HEK293 (cell line): ENCODE data around the gene OR4E1.

Experiments
- CTCF ChIA-PET: fragments of 350-600 bp; formaldehyde crosslinking; extraction: SDS; loops from one replicate; lab custom pipeline; 2021; ENCODE audit warnings: antibody characterized with exemption; lab: Yijun Ruan, JAX
- POLR2A ChIA-PET: fragments of 300-600 bp; formaldehyde crosslinking; extraction: SDS; loops from one replicate; lab custom pipeline; 2020; ENCODE audit warnings: antibody characterized with exemption, inconsistent platforms; lab: Yijun Ruan, JAX
- H3K27ac ChIP-seq: fragments of 200-500 bp; sonication (Bioruptor generic); 2 replicates; pipeline ENCODE4 v1.5.1; 2014; ENCODE audit warnings: low read depth, low read length, control low read depth, inconsistent platforms; ENCODE audit errors: extremely low read depth
- H3K36me3 ChIP-seq, 2 experiments: fragments of 200-500 bp in 1 of 2; sonication (Bioruptor generic) in 1 of 2; 1 replicate in 1 of 2; 2 replicates in 1 of 2; pipeline ENCODE4 v1.5.1; 2014 to 2017; ENCODE audit warnings: inconsistent platforms in 2 of 2, low read length in 2 of 2; ENCODE audit not compliant: control insufficient read depth in 2 of 2, insufficient read depth in 1 of 2
- H3K4me1 ChIP-seq: fragments of 200-500 bp; sonication (Bioruptor generic); 2 replicates; pipeline ENCODE4 v1.5.1; 2014; ENCODE audit warnings: mild to moderate bottlenecking, low read length, inconsistent platforms; ENCODE audit not compliant: control insufficient read depth, insufficient read depth
- H3K4me3 ChIP-seq: 2 replicates; pipeline ENCODE4 v1.5.1; 2011; ENCODE audit warnings: low read depth, mild to moderate bottlenecking, control low read depth, low read length, moderate library complexity
- H3K9me3 ChIP-seq: fragments of 200-500 bp; sonication (Bioruptor generic); 2 replicates; pipeline ENCODE4 v1.5.1; 2014; ENCODE audit warnings: low read depth, low read length, inconsistent platforms; ENCODE audit not compliant: control insufficient read depth, insufficient read depth
- GFI1B ChIP-seq: fragments of 450-650 bp; formaldehyde crosslinking; IDR thresholded peaks from 2 replicates; pipeline ENCODE4 v1.5.1; 2016; ENCODE audit warnings: missing biosample characterization, missing genetic modification characterization
- SP7 ChIP-seq: fragments of 450-650 bp; formaldehyde crosslinking; IDR thresholded peaks from 2 replicates; pipeline ENCODE4 v1.5.1; 2016; ENCODE audit warnings: missing biosample characterization, missing genetic modification characterization
- ZBTB26 ChIP-seq: fragments of 450-650 bp; formaldehyde crosslinking; optimal IDR thresholded peaks from 2 replicates; pipeline ENCODE3; 2016; ENCODE audit warnings: missing biosample characterization, mild to moderate bottlenecking, missing genetic modification characterization
- ZFP37 ChIP-seq: fragments of 450-650 bp; formaldehyde crosslinking; IDR thresholded peaks from 2 replicates; pipeline ENCODE4 v1.5.1; 2016; ENCODE audit warnings: missing biosample characterization, missing genetic modification characterization
- ZNF114 ChIP-seq: fragments of 450-650 bp; formaldehyde crosslinking; IDR thresholded peaks from 2 replicates; pipeline ENCODE4 v1.5.0; 2017; ENCODE audit warnings: missing biosample characterization, missing genetic modification characterization
- ZNF138 ChIP-seq: fragments of 450-650 bp; formaldehyde crosslinking; IDR thresholded peaks from 2 replicates; pipeline ENCODE4 v1.5.1; 2016; ENCODE audit warnings: missing biosample characterization, missing genetic modification characterization, borderline replicate concordance
- ZNF175 ChIP-seq: fragments of 450-650 bp; formaldehyde crosslinking; IDR thresholded peaks from 2 replicates; pipeline ENCODE4 v1.5.1; 2016; ENCODE audit warnings: missing biosample characterization, missing genetic modification characterization
- ZNF202 ChIP-seq: fragments of 450-650 bp; formaldehyde crosslinking; IDR thresholded peaks from 2 replicates; pipeline ENCODE4 v1.5.1; 2016; ENCODE audit warnings: missing biosample characterization, missing genetic modification characterization, borderline replicate concordance
- ZNF292 ChIP-seq: fragments of 450-650 bp; formaldehyde crosslinking; IDR thresholded peaks from 2 replicates; pipeline ENCODE4 v1.5.1; 2016; ENCODE audit warnings: low read depth, missing biosample characterization, missing genetic modification characterization, borderline replicate concordance
- ZNF391 ChIP-seq: fragments of 450-650 bp; formaldehyde crosslinking; IDR thresholded peaks from 2 replicates; pipeline ENCODE4 v1.5.1; 2016; ENCODE audit warnings: low read depth, missing biosample characterization, missing genetic modification characterization, borderline replicate concordance
- ZNF596 ChIP-seq: fragments of 450-650 bp; IDR thresholded peaks from 2 replicates; pipeline ENCODE4 v1.5.0; 2018; ENCODE audit warnings: missing biosample characterization, mild to moderate bottlenecking, missing genetic modification characterization, moderate library complexity
- ZNF629 ChIP-seq: fragments of 450-650 bp; formaldehyde crosslinking; IDR thresholded peaks from 2 replicates; pipeline ENCODE4 v1.5.1; 2017; ENCODE audit warnings: missing biosample characterization, missing genetic modification characterization
- ZNF677 ChIP-seq: fragments of 450-650 bp; IDR thresholded peaks from 2 replicates; pipeline ENCODE4 v1.5.0; 2018; ENCODE audit warnings: missing biosample characterization, mild to moderate bottlenecking, missing genetic modification characterization, moderate library complexity
- ZNF776 ChIP-seq: fragments of 450-650 bp; formaldehyde crosslinking; IDR thresholded peaks from 2 replicates; pipeline ENCODE4 v1.5.0; 2017; ENCODE audit warnings: missing biosample characterization, missing genetic modification characterization, borderline replicate concordance
- ZNF785 ChIP-seq: fragments of 450-650 bp; formaldehyde crosslinking; IDR thresholded peaks from 2 replicates; pipeline ENCODE4 v1.5.1; 2016; ENCODE audit warnings: missing biosample characterization, missing genetic modification characterization
- ZSCAN4 ChIP-seq: fragments of 450-650 bp; formaldehyde crosslinking; IDR thresholded peaks from 2 replicates; pipeline ENCODE4 v1.5.1; 2017; ENCODE audit warnings: missing biosample characterization, missing genetic modification characterization
- TF ChIP-seq, protein P1 (sequence below): fragments of 450-650 bp; formaldehyde crosslinking; IDR thresholded peaks from 2 replicates; pipeline ENCODE4 v1.5.1; 2016; ENCODE audit warnings: missing biosample characterization, missing genetic modification characterization, low read depth
- TF ChIP-seq, protein P2 (sequence below): fragments of 450-650 bp; formaldehyde crosslinking; IDR thresholded peaks from 2 replicates; pipeline ENCODE4 v1.5.1; 2016; ENCODE audit warnings: missing biosample characterization, missing genetic modification characterization, low read depth

Gene OR4E1

GRCh38 chr14:21714318-21714929 lies 40.8 kb upstream of the OR4E1 start:
- ChIA-PET POLR2A (no interaction called here), CTCF (interaction anchor here (2.9 kb wide), 1 partner anchor 8 kb away, joined by 17 read pairs; no protein-coding TSS in a partner anchor)
- Histone ChIP-seq H3K4me3 (no peak overlapping the region), H3K27ac (no peak overlapping the region), H3K4me1 (no peaks in the 10 kb centered on the region), H3K36me3 (no peaks in the 10 kb centered on the region), H3K9me3 (no peaks in the 10 kb centered on the region)
- no peak for TF ChIP-seq ZFP37 (tag by site-specific recombination)
- no peak for TF ChIP-seq ZNF677 (tag by site-specific recombination)
- TF ChIP-seq ZNF776 (tag by site-specific recombination) = no peak
- no peak for TF ChIP-seq ZNF785
- no peak for TF ChIP-seq ZNF202 (tag by site-specific recombination)
- no peak for TF ChIP-seq ZNF138 (tag by site-specific recombination)
- no peak for TF ChIP-seq ZNF114 (tag by site-specific recombination)
- no peak for TF ChIP-seq GFI1B (tag by site-specific recombination)
- TF ChIP-seq ZSCAN4 (tag by site-specific recombination) = no peak
- TF ChIP-seq ZNF391 = no peak

GRCh38 chr14:21712036-21712435 lies 38.4 kb upstream of the OR4E1 start:
- ChIA-PET CTCF (interaction anchor here (0.6 to 2.5 kb wide), 23 partner anchors 9 to 274 kb away, joined by 3 to 23 read pairs (median 4); partner anchors contain the start of gene OR4E1), POLR2A (no interaction called here)
- Histone ChIP-seq H3K4me3 (no peak overlapping the region), H3K9me3 (peaks cover under 1% of the 10 kb centered on the region; the same call in 1 of the 2 replicates), H3K4me1 (no peaks in the 10 kb centered on the region), H3K36me3 (no peaks in the 10 kb centered on the region), H3K27ac (no peak overlapping the region)
- TF ChIP-seq, protein P1, sequence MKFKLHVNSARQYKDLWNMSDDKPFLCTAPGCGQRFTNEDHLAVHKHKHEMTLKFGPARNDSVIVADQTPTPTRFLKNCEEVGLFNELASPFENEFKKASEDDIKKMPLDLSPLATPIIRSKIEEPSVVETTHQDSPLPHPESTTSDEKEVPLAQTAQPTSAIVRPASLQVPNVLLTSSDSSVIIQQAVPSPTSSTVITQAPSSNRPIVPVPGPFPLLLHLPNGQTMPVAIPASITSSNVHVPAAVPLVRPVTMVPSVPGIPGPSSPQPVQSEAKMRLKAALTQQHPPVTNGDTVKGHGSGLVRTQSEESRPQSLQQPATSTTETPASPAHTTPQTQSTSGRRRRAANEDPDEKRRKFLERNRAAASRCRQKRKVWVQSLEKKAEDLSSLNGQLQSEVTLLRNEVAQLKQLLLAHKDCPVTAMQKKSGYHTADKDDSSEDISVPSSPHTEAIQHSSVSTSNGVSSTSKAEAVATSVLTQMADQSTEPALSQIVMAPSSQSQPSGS (tag by site-specific recombination) = peak; percentile 85
- 0 out of 2 replicates have a peak, but pooled peaks have one; percentile 33 for TF ChIP-seq ZNF629 (tag by site-specific recombination)
- TF ChIP-seq ZNF292 (tag by site-specific recombination) = no peak

- peaks cover 3% of the 10 kb centered on the region; the same call in 1 of the 2 replicates for H3K9me3 ChIP-seq
- ChIA-PET CTCF (interaction anchor here (0.6 to 2.5 kb wide), 27 partner anchors 8 to 274 kb away, joined by 3 to 23 read pairs (median 4); partner anchors contain the start of gene OR4E1), POLR2A (interaction anchor here (0.5 kb wide), 1 partner anchor 186 kb away, joined by 5 read pairs; no protein-coding TSS in a partner anchor)
- H3K27ac ChIP-seq = no peak overlapping the region
- H3K4me1 ChIP-seq = no peaks in the 10 kb centered on the region
- no peak overlapping the region for H3K4me3 ChIP-seq
- H3K36me3 ChIP-seq = no peaks in the 10 kb centered on the region
- TF ChIP-seq ZBTB26 (tag by site-specific recombination) (no peak), ZNF596 (tag by site-specific recombination) (no peak), SP7 (no peak), ZNF175 (tag by site-specific recombination) (no peak)
- TF ChIP-seq, protein P2, sequence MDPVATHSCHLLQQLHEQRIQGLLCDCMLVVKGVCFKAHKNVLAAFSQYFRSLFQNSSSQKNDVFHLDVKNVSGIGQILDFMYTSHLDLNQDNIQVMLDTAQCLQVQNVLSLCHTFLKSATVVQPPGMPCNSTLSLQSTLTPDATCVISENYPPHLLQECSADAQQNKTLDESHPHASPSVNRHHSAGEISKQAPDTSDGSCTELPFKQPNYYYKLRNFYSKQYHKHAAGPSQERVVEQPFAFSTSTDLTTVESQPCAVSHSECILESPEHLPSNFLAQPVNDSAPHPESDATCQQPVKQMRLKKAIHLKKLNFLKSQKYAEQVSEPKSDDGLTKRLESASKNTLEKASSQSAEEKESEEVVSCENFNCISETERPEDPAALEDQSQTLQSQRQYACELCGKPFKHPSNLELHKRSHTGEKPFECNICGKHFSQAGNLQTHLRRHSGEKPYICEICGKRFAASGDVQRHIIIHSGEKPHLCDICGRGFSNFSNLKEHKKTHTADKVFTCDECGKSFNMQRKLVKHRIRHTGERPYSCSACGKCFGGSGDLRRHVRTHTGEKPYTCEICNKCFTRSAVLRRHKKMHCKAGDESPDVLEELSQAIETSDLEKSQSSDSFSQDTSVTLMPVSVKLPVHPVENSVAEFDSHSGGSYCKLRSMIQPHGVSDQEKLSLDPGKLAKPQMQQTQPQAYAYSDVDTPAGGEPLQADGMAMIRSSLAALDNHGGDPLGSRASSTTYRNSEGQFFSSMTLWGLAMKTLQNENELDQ (tag by site-specific recombination) = no peak
- TF ChIP-seq, all 188 proteins: peak for 0
Measured at GRCh38 chr14:21711360-21711961, 37.8 kb upstream of the OR4E1 start.
